Measurements from ENCODE around the gene SMG9. TPM values are rescaled to one million over a fixed set of nuclear protein-coding genes. Genes with fewer than 3 reads are reported as not detected.

SMG9 gene
- total RNA-seq, 5 donors from 2014 or later (not counting 1 experiment from before 2014, with no cell fraction given) = 50.3 to 64.3 (median 56.8) TPM

- POLR2A ChIA-PET = no interaction called here
- H3K9me3 ChIP-seq = no peaks in the 10 kb centered on the region
- H3K9me3 Mint-ChIP-seq = no peaks in the 10 kb centered on the region
- H3K27ac ChIP-seq (ENCODE audit: low read length) = no peak overlapping the region
- H3K27me3 ChIP-seq (replicated peaks in 1 of 2; ENCODE audit: control insufficient read depth in 2 of 2, extremely low read depth in 1 of 2, insufficient read depth in 2 of 2, low read length in 1 of 2) = no peaks in the 10 kb centered on the region
- H3K4me3 ChIP-seq (ENCODE audit: control insufficient read depth in 1 of 2, extremely low read depth in 1 of 2, low read length in 1 of 2) = no peak overlapping the region
- H3K36me3 ChIP-seq (ENCODE audit: control insufficient read depth in 2 of 2, extremely low read depth in 1 of 2, insufficient read depth in 1 of 2, low read length in 1 of 2) = no peaks in the 10 kb centered on the region
- DNase-seq = no peak
- ATAC-seq (replicated peaks in 1 of 4) = no peak
- 73% methylated on average over 13 of the region's 14 CpGs for WGBS (ENCODE audit: insufficient coverage)
- H3K36me3 Mint-ChIP-seq = no peaks in the 10 kb centered on the region
- H3K4me1 Mint-ChIP-seq = peaks cover 75 to 79% (median 76%) of the 10 kb centered on the region in 3 donors
- H3K4me3 Mint-ChIP-seq = peak overlapping the region; percentile 73 to 83 (median 82)
- no peaks in the 10 kb centered on the region for H3K27me3 Mint-ChIP-seq
- CTCF ChIA-PET = no interaction called here
- H3K4me1 ChIP-seq (ENCODE audit: control insufficient read depth in 1 of 2, extremely low read depth in 1 of 2, insufficient read depth in 2 of 2, low read length in 2 of 2) = peaks cover 31 to 85% of the 10 kb centered on the region in 2 experiments
- peak overlapping the region; percentile 86 to 95 for H3K27ac Mint-ChIP-seq
Observed at GRCh38 chr19:43781630-43782310, 27.0 kb upstream of the SMG9 start.

- WGBS (ENCODE audit: insufficient coverage) = 5% methylated on average over 15 of the region's 19 CpGs
- DNase-seq = peak in 28 of 35 experiments; percentile 19 to 64 (median 42)
- ATAC-seq (replicated peaks in 1 of 4) = peak; percentile 57 to 63 (median 60)
- H3K4me1 Mint-ChIP-seq = peaks cover 82 to 87% (median 84%) of the 10 kb centered on the region in 3 donors
- Histone ChIP-seq H3K27ac (ENCODE audit: low read length) (peak within 1 kb of the TSS; percentile 68), H3K36me3 (ENCODE audit: control insufficient read depth in 2 of 2, extremely low read depth in 1 of 2, insufficient read depth in 1 of 2, low read length in 1 of 2) (no peaks in the 10 kb centered on the region), H3K9me3 (no peaks in the 10 kb centered on the region), H3K27me3 (replicated peaks in 1 of 2; ENCODE audit: control insufficient read depth in 2 of 2, extremely low read depth in 1 of 2, insufficient read depth in 2 of 2, low read length in 1 of 2) (no peaks in the 10 kb centered on the region), H3K4me3 (ENCODE audit: control insufficient read depth in 1 of 2, extremely low read depth in 1 of 2, low read length in 1 of 2) (peak within 1 kb of the TSS; percentile 55 to 68), H3K4me1 (ENCODE audit: control insufficient read depth in 1 of 2, extremely low read depth in 1 of 2, insufficient read depth in 2 of 2, low read length in 2 of 2) (peaks cover 37 to 93% of the 10 kb centered on the region in 2 experiments)
- ChIA-PET POLR2A (interaction anchor here in 1 of 2 donors (0.6 kb wide), 1 partner anchor 131 kb away, joined by 3 read pairs; no protein-coding TSS in a partner anchor), CTCF (no interaction called here)
- peak within 1 kb of the TSS; percentile 86 to 95 for H3K27ac Mint-ChIP-seq
- no peaks in the 10 kb centered on the region for H3K9me3 Mint-ChIP-seq
- H3K36me3 Mint-ChIP-seq = no peaks in the 10 kb centered on the region
- H3K27me3 Mint-ChIP-seq = no peaks in the 10 kb centered on the region
- peak within 1 kb of the TSS; percentile 73 to 83 (median 82) for H3K4me3 Mint-ChIP-seq
Observed at GRCh38 chr19:43780706-43781525, 26.2 kb upstream of the SMG9 start, which contains the start of gene KCNN4. TSS of gene KCNN4 (minus strand) at chr19:43780973. CDS start at chr19:43780861, 112 bp downstream.

- no peak for ATAC-seq (replicated peaks in 1 of 4)
- no peak for DNase-seq
- Mint-ChIP-seq H3K27ac (peak overlapping the region; percentile 86 to 95), H3K4me3 (peak overlapping the region; percentile 73 to 83 (median 80)), H3K9me3 (no peaks in the 10 kb centered on the region), H3K4me1 (peaks cover 80 to 91% (median 86%) of the 10 kb centered on the region in 3 donors), H3K27me3 (no peaks in the 10 kb centered on the region), H3K36me3 (peaks cover 4% of the 10 kb centered on the region)
- no CpG with 5 or more reads among the region's 3 CpGs for WGBS (ENCODE audit: insufficient coverage)
- peak overlapping the region; percentile 55 to 68 for H3K4me3 ChIP-seq (ENCODE audit: control insufficient read depth in 1 of 2, extremely low read depth in 1 of 2, low read length in 1 of 2)
- ChIA-PET POLR2A (no interaction called here), CTCF (interaction anchor here in 1 of 2 donors (1.1 to 2.8 kb wide), 2 partner anchors 35 to 111 kb away, joined by 5 to 8 read pairs; no protein-coding TSS in a partner anchor)
- no peaks in the 10 kb centered on the region for H3K9me3 ChIP-seq
- H3K27ac ChIP-seq (ENCODE audit: low read length) = peak overlapping the region; percentile 48
- no peaks in the 10 kb centered on the region for H3K27me3 ChIP-seq (replicated peaks in 1 of 2; ENCODE audit: control insufficient read depth in 2 of 2, extremely low read depth in 1 of 2, insufficient read depth in 2 of 2, low read length in 1 of 2)
- H3K36me3 ChIP-seq (ENCODE audit: control insufficient read depth in 2 of 2, extremely low read depth in 1 of 2, insufficient read depth in 1 of 2, low read length in 1 of 2) = peaks cover 0 to 3% of the 10 kb centered on the region in 2 donors
- H3K4me1 ChIP-seq (ENCODE audit: control insufficient read depth in 1 of 2, extremely low read depth in 1 of 2, insufficient read depth in 2 of 2, low read length in 2 of 2) = peaks cover 36 to 93% of the 10 kb centered on the region in 2 experiments
Observed at GRCh38 chr19:43779820-43780219, 25.1 kb upstream of the SMG9 start.

GRCh38 chr19:43779147-43779819 is 24.5 kb upstream of the SMG9 start:
- Mint-ChIP-seq H3K4me1 (peaks cover 75 to 87% (median 82%) of the 10 kb centered on the region in 3 donors), H3K36me3 (peaks cover 4% of the 10 kb centered on the region), H3K27ac (peak overlapping the region; percentile 86 to 95), H3K9me3 (no peaks in the 10 kb centered on the region), H3K4me3 (peak overlapping the region; percentile 73 to 83 (median 80)), H3K27me3 (no peaks in the 10 kb centered on the region)
- Histone ChIP-seq H3K36me3 (ENCODE audit: control insufficient read depth in 2 of 2, extremely low read depth in 1 of 2, insufficient read depth in 1 of 2, low read length in 1 of 2) (peaks cover 0 to 3% of the 10 kb centered on the region in 2 donors), H3K4me3 (ENCODE audit: control insufficient read depth in 1 of 2, extremely low read depth in 1 of 2, low read length in 1 of 2) (peak overlapping the region; percentile 55 to 68), H3K9me3 (no peaks in the 10 kb centered on the region), H3K4me1 (ENCODE audit: control insufficient read depth in 1 of 2, extremely low read depth in 1 of 2, insufficient read depth in 2 of 2, low read length in 2 of 2) (peaks cover 32 to 87% of the 10 kb centered on the region in 2 experiments), H3K27me3 (replicated peaks in 1 of 2; ENCODE audit: control insufficient read depth in 2 of 2, extremely low read depth in 1 of 2, insufficient read depth in 2 of 2, low read length in 1 of 2) (no peaks in the 10 kb centered on the region), H3K27ac (ENCODE audit: low read length) (peak overlapping the region; percentile 48)
- no peak for DNase-seq
- no peak for ATAC-seq (replicated peaks in 1 of 4)
- ChIA-PET CTCF (interaction anchor here in 1 of 2 donors (1.1 to 2.8 kb wide), 4 partner anchors 25 to 111 kb away, joined by 5 to 8 read pairs (median 8); partner anchors contain the start of gene SMG9), POLR2A (no interaction called here)
- 54% methylated on average over 16 of the region's 16 CpGs for WGBS (ENCODE audit: insufficient coverage)

GRCh38 chr19:43778651-43779050 is 23.9 kb upstream of the SMG9 start:
- CTCF ChIA-PET = interaction anchor here in 1 of 2 donors (1.3 to 2.8 kb wide), 3 partner anchors 24 to 110 kb away, joined by 7 to 8 read pairs (median 8); partner anchors contain the start of gene SMG9
- Mint-ChIP-seq H3K9me3 (no peaks in the 10 kb centered on the region), H3K4me1 (peaks cover 69 to 81% (median 76%) of the 10 kb centered on the region in 3 donors), H3K36me3 (peaks cover 6% of the 10 kb centered on the region), H3K4me3 (peak overlapping the region; percentile 73 to 83 (median 80)), H3K27me3 (no peaks in the 10 kb centered on the region), H3K27ac (peak overlapping the region; percentile 86 to 95)
- DNase-seq (no peak), ATAC-seq (replicated peaks in 1 of 4) (no peak)
- H3K27me3 ChIP-seq (replicated peaks in 1 of 2; ENCODE audit: control insufficient read depth in 2 of 2, extremely low read depth in 1 of 2, insufficient read depth in 2 of 2, low read length in 1 of 2) = no peaks in the 10 kb centered on the region
- H3K27ac ChIP-seq (ENCODE audit: low read length) = peak overlapping the region; percentile 48
- no peaks in the 10 kb centered on the region for H3K9me3 ChIP-seq
- 67% methylated on average over 1 of the region's 1 CpG for WGBS (ENCODE audit: insufficient coverage)
- H3K36me3 ChIP-seq (ENCODE audit: control insufficient read depth in 2 of 2, extremely low read depth in 1 of 2, insufficient read depth in 1 of 2, low read length in 1 of 2) = peaks cover 0 to 9% of the 10 kb centered on the region in 2 donors
- POLR2A ChIA-PET = no interaction called here
- peaks cover 31 to 81% of the 10 kb centered on the region in 2 experiments for H3K4me1 ChIP-seq (ENCODE audit: control insufficient read depth in 1 of 2, extremely low read depth in 1 of 2, insufficient read depth in 2 of 2, low read length in 2 of 2)
- H3K4me3 ChIP-seq (ENCODE audit: control insufficient read depth in 1 of 2, extremely low read depth in 1 of 2, low read length in 1 of 2) = peak overlapping the region in 1 of 2 donors; percentile 68
